ENCODE measurements around the gene ADNP2. TPM values are rescaled to one million over a fixed set of nuclear protein-coding genes. Genes with fewer than 3 reads are reported as not detected.

The ADNP2 gene
- total RNA-seq, 1 experiment from 2014 or later = 12.6 TPM

GRCh38 chr18:80159713-80160636, 50.9 kb downstream of the ADNP2 start:
- Histone ChIP-seq H3K9me2 (ENCODE audit: insufficient read depth) (no peaks in the 10 kb centered on the region), H3F3A (ENCODE audit: insufficient read depth, low read depth) (peaks cover 2% of the 10 kb centered on the region; the same call in 1 of the 2 replicates), H3K79me2 (ENCODE audit: low read depth) (no peaks in the 10 kb centered on the region), H3K36me3 (ENCODE audit: low read depth) (peaks cover 7% of the 10 kb centered on the region; the same call in 1 of the 2 replicates), H3K27ac (no peak overlapping the region), H2AFZ (no peak overlapping the region), H4K20me1 (ENCODE audit: insufficient read depth) (peaks cover 3% of the 10 kb centered on the region; the same call in 1 of the 2 replicates), H3K4me3 (no peak overlapping the region), H3K4me2 (no peak overlapping the region), H3K4me1 (replicated peaks; ENCODE audit: insufficient read depth) (no peaks in the 10 kb centered on the region), H3K27me3 (ENCODE audit: insufficient read depth, low read depth) (no peaks in the 10 kb centered on the region), H3K9me3 (ENCODE audit: insufficient read depth, low read depth) (no peaks in the 10 kb centered on the region; the same call in 1 of the 2 replicates)
- TF ChIP-seq EZH2 (IDR thresholded peaks at IDR 0.05; ENCODE audit: low read depth) (no peak), CTCF (conservative IDR thresholded peaks at IDR 0.05) (no peak)
- intact Hi-C loops (cut with micrococcal nuclease; ENCODE audit: unreplicated experiment) = no loop called here
- ChIA-PET POLR2A (ENCODE audit: unreplicated experiment) (no interaction called here), CTCF (no interaction called here)
- DNase-seq = no peak
- no TSS peak for BruUV-seq (replicated peaks)

GRCh38 chr18:80161781-80162417, 52.8 kb downstream of the ADNP2 start:
- CTCF ChIA-PET = no interaction called here
- no peaks in the 10 kb centered on the region for H3K9me2 ChIP-seq (ENCODE audit: insufficient read depth)

More at GRCh38 chr18:80161781-80162417, 52.8 kb downstream of the ADNP2 start:
- Histone ChIP-seq H3F3A (ENCODE audit: insufficient read depth, low read depth) (peaks cover 3% of the 10 kb centered on the region; the same call in 1 of the 2 replicates), H3K4me1 (replicated peaks; ENCODE audit: insufficient read depth) (no peaks in the 10 kb centered on the region), H3K79me2 (ENCODE audit: low read depth) (no peaks in the 10 kb centered on the region), H3K27ac (no peak overlapping the region), H3K4me2 (no peak overlapping the region), H3K4me3 (no peak overlapping the region), H3K27me3 (ENCODE audit: insufficient read depth, low read depth) (no peaks in the 10 kb centered on the region), H2AFZ (no peak overlapping the region), H3K9me3 (ENCODE audit: insufficient read depth, low read depth) (no peaks in the 10 kb centered on the region; the same call in 1 of the 2 replicates), H3K36me3 (ENCODE audit: low read depth) (peaks cover 7% of the 10 kb centered on the region; the same call in 1 of the 2 replicates), H4K20me1 (ENCODE audit: insufficient read depth) (no peaks in the 10 kb centered on the region)
- POLR2A ChIA-PET (ENCODE audit: unreplicated experiment) = no interaction called here
- intact Hi-C loops (cut with micrococcal nuclease; ENCODE audit: unreplicated experiment) = no loop called here
- BruUV-seq (replicated peaks) = no TSS peak
- TF ChIP-seq CTCF (conservative IDR thresholded peaks at IDR 0.05) = no peak
- no peak for TF ChIP-seq EZH2 (IDR thresholded peaks at IDR 0.05; ENCODE audit: low read depth)
- DNase-seq = no peak
